Measurements from ENCODE around the gene CCNT2.

- no peak for TF ChIP-seq GATA3 (IDR thresholded peaks at IDR 0.05; ENCODE audit: low read depth, low read length)
- TF ChIP-seq GATA2 (IDR thresholded peaks at IDR 0.05; ENCODE audit: low read depth, low read length), result no peak
These were observed 18.1 kb downstream of the CCNT2 start for GRCh38 chr2:134936691-134937090.
